Gastrocnemius medialis (tissue), 4 donors: ENCODE results near the gene NAV2. TPM values are rescaled to one million over a fixed set of nuclear protein-coding genes. Genes with fewer than 3 reads are reported as not detected.
A peak's percentile ranks its signal among the peaks of the same experiment; 100 is the strongest.

Experiments
- ATAC-seq, 2 donors: fragments of 150-250 bp; one replicate each; pipeline ENCODE4 v1.9.1; 2016
- DNase-seq, 2 donors: peaks; one replicate each; pipeline ENCODE4 v3.0.0-alpha.2; 2019
- H3K27ac ChIP-seq, 4 donors: fragments of 200-600 bp; sonication (generic); 1 replicate in 1 of 4; 2 replicates in 3 of 4; pipeline ENCODE4 v1.5.1; 2016 to 2018; ENCODE audit warnings: mild to moderate bottlenecking in 2 of 4, moderate library complexity in 1 of 4
- H3K27me3 ChIP-seq, 3 donors: fragments of 200-600 bp; sonication (generic) in 2 of 3; 1 replicate in 1 of 3; 2 replicates in 2 of 3; pipeline versions ENCODE4 v1.5.1 to v1.6.0; 2016 to 2019; ENCODE audit warnings: mild to moderate bottlenecking in 1 of 3, moderate library complexity in 1 of 3
- H3K36me3 ChIP-seq, 2 donors: fragments of 200-600 bp; sonication (generic) in 1 of 2; one replicate each; pipeline ENCODE4 v1.5.1; 2017 to 2018
- H3K4me1 ChIP-seq, 2 donors: fragments of 200-600 bp; sonication (generic) in 1 of 2; one replicate each; pipeline ENCODE4 v1.5.1; 2016 to 2017; ENCODE audit warnings: mild to moderate bottlenecking in 2 of 2
- H3K4me3 ChIP-seq, 4 donors: fragments of 200-600 bp; sonication (generic) in 3 of 4; 1 replicate in 1 of 4; 2 replicates in 3 of 4; pipeline ENCODE4 v1.5.1; 2016 to 2019; ENCODE audit warnings: mild to moderate bottlenecking in 2 of 4
- H3K9me3 ChIP-seq, 3 donors: fragments of 200-600 bp; sonication (generic) in 2 of 3; 1 replicate in 1 of 3; 2 replicates in 2 of 3; pipeline ENCODE4 v1.5.1; 2016 to 2019
- POLR2A ChIP-seq, 2 donors: fragments of 450-650 bp; IDR thresholded peaks; one replicate each; pipeline ENCODE4 v1.6.1; 2017; ENCODE audit warnings: antibody characterized with exemption in 2 of 2, mild to moderate bottlenecking in 2 of 2, moderate library complexity in 2 of 2
- in situ Hi-C, 4 donors: fragments of 200-750 bp; cut with MboI; loops; one replicate each; pipeline versions ENCODE4 v1.15.0 to v1.8.0; 2017; ENCODE audit warnings: low sequenced_read_pairs in 4 of 4
- intact Hi-C: fragments of 100-400 bp; cut with DNase I; formaldehyde crosslinking; loops from one replicate; pipeline ENCODE4 v1.15.1; 2023; ENCODE audit warnings: low total_unique reads
- total RNA-seq, 4 donors: library from RNA; depleted of rRNA; stranded (reverse); fragments of >200 nt; gene quantifications; one replicate each; pipeline versions ENCODE4 v1.1.0 to v1.2.3, GENCODE V29; 2016
- TF ChIP-seq, protein P1 (sequence below), 5 experiments: fragments of 450-650 bp in 3 of 5; fragments of 200-600 bp in 2 of 5; sonication (generic) in 2 of 5; IDR thresholded peaks in 4 of 5; conservative IDR thresholded peaks in 1 of 5; 1 replicate in 4 of 5; 2 replicates in 1 of 5; pipeline ENCODE4 v1.5.1; 2016 to 2019; ENCODE audit warnings: antibody characterized with exemption in 5 of 5, mild to moderate bottlenecking in 3 of 5, moderate library complexity in 3 of 5

NAV2 gene
- total RNA-seq, 4 donors from 2014 or later: 3.2 to 7.7 (median 5.5) TPM

DNA sequence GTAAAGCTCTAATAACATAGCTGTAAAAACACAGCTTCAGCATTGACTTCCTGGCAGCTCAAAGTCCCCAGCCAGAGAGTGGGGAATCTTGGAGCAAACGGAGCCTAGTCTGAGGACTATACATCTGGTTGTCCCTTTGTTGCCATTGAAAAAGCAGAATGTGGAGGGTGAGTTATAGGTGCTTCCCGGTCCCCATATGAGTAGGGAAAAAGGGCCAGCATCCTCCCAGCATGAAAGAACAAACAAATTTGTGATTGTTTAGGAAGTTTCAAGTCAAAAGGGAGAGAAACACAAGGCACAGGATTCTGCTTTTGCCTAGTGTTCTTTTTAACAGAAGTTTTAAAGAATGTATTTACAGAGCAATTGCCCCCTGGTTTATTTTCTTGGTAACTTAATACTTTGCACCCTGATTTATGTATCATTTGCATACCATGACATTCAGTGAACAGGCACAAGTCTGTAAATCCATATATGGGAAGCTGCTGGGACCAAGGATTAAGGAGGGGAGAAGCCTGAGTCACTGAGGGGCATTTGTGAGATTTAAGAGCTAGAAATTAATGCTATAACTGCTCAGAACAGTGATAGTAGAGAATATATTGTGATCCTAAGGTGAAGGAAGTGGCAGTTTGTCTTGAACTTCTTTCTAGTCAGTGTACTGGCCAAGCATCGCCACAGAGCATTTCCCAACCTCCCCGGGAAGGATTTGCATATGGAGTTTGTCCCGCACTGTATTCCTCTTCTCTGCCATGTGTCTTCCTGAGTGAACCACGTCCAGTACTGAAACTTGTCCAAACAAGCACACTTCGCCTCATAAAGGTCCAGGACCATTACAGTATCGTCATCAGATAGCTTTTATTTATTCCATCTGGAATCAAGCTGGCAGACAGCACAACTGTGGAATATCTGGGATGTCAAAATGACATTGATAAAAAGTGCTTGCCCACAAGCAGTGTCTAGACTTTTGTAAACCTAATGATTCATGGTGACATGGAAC, 344.6 kb downstream of the NAV2 start:
- no peaks in the 10 kb centered on the region for H3K27me3 ChIP-seq
- no peak for DNase-seq
- no peaks in the 10 kb centered on the region for H3K36me3 ChIP-seq
- ATAC-seq: no peak
- no peak overlapping the region for H3K27ac ChIP-seq
- TF ChIP-seq, protein P1, sequence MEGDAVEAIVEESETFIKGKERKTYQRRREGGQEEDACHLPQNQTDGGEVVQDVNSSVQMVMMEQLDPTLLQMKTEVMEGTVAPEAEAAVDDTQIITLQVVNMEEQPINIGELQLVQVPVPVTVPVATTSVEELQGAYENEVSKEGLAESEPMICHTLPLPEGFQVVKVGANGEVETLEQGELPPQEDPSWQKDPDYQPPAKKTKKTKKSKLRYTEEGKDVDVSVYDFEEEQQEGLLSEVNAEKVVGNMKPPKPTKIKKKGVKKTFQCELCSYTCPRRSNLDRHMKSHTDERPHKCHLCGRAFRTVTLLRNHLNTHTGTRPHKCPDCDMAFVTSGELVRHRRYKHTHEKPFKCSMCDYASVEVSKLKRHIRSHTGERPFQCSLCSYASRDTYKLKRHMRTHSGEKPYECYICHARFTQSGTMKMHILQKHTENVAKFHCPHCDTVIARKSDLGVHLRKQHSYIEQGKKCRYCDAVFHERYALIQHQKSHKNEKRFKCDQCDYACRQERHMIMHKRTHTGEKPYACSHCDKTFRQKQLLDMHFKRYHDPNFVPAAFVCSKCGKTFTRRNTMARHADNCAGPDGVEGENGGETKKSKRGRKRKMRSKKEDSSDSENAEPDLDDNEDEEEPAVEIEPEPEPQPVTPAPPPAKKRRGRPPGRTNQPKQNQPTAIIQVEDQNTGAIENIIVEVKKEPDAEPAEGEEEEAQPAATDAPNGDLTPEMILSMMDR (IDR thresholded peaks at IDR 0.05 in 4 of 5, conservative IDR thresholded peaks at IDR 0.05 in 1 of 5): no peak
- no peak for TF ChIP-seq POLR2A (IDR thresholded peaks at IDR 0.05)
- H3K4me3 ChIP-seq: no peak overlapping the region
- H3K4me1 ChIP-seq: peaks cover 34 to 45% of the 10 kb centered on the region in 2 donors
- H3K9me3 ChIP-seq: no peaks in the 10 kb centered on the region
- intact Hi-C loops: loop anchor here (5.0 kb wide), 2 partner anchors 45 to 105 kb away; no protein-coding TSS in a partner anchor
- in situ Hi-C loops: no loop called here

DNA sequence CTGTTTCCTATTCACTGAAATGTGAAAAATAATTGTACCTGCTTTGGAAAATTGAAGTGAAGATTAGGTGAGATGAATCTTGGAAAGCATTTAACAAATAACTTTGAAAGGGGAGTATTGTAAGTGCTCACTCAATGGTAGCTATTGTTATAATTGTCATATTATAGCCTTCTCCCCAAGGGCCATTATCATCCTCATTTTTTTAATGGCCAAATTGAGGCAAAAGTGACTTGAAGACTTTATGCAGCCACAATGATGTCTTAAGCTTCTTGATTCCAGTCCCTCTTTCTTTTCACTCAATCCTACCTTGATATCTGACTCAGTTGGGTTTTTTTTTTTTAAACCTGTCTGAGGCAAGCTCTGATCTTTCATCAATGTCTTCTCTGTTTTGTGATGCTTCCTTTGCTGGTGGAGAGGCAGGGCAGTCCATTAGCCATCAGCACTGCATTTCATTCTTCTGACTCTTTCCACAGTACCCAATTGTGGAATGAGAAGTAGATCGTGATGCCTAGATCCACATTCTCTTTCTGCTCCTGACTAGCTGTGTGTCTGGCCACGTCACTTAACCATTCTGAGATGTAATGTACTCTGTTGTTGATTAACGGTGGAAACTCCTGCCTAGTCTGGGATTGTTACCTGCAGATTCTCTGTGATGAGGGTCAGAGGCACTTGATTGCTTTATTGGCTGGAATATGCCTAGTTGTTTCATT, 346.3 kb downstream of the NAV2 start:
- Histone ChIP-seq H3K27ac (peak overlapping the region in 1 of 4 donors; percentile 32), H3K4me1 (peaks cover 34 to 45% of the 10 kb centered on the region in 2 donors), H3K36me3 (no peaks in the 10 kb centered on the region), H3K4me3 (no peak overlapping the region), H3K9me3 (no peaks in the 10 kb centered on the region), H3K27me3 (no peaks in the 10 kb centered on the region)
- TF ChIP-seq, protein P1 (IDR thresholded peaks at IDR 0.05 in 4 of 5, conservative IDR thresholded peaks at IDR 0.05 in 1 of 5): no peak
- no peak for TF ChIP-seq POLR2A (IDR thresholded peaks at IDR 0.05)
- intact Hi-C loops: loop anchor here (5.0 kb wide), 2 partner anchors 47 to 107 kb away; no protein-coding TSS in a partner anchor
- ATAC-seq (no peak), DNase-seq (no peak)
- in situ Hi-C loops: no loop called here

DNA sequence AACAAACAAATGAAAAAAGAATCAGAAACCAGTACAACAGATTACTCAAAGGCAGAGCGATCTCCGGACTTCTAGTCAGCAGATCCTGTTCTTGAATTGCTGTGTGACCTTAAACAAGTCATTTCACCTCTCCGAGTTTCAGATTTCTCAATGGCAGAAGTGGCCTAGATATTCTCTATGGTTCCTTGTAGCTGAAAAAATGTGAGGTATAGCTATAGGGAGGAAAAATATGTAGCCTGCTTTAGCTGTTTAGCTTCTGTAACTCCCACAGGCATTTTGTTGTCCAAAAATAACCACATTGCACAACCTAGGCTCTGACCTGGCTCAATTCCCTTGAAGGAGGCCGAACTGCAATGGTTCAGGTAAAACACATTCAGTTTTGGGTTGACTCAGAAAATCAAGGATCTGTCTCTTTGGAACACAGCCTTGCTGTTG, 347.0 kb downstream of the NAV2 start:
- intact Hi-C loops (loop anchor here (5.0 kb wide), 2 partner anchors 47 to 107 kb away; no protein-coding TSS in a partner anchor), in situ Hi-C loops (no loop called here)
- peaks cover 33 to 43% of the 10 kb centered on the region in 2 donors for H3K4me1 ChIP-seq
- no peaks in the 10 kb centered on the region for H3K27me3 ChIP-seq
- no peaks in the 10 kb centered on the region for H3K36me3 ChIP-seq
- ATAC-seq (peak; percentile 16 to 55), DNase-seq (no peak)
- no peak overlapping the region for H3K4me3 ChIP-seq
- peak overlapping the region in 3 of 4 donors; percentile 1 to 64 (median 32) for H3K27ac ChIP-seq
- no peaks in the 10 kb centered on the region for H3K9me3 ChIP-seq
- TF ChIP-seq, protein P1 (IDR thresholded peaks at IDR 0.05 in 4 of 5, conservative IDR thresholded peaks at IDR 0.05 in 1 of 5): no peak
- TF ChIP-seq POLR2A (IDR thresholded peaks at IDR 0.05): no peak

GRCh38 chr11:20060181-20060580, 347.5 kb downstream of the NAV2 start:
- Histone ChIP-seq H3K4me1 (peaks cover 27 to 38% of the 10 kb centered on the region in 2 donors), H3K27ac (peak overlapping the region in 3 of 4 donors; percentile 1 to 64 (median 32)), H3K27me3 (no peaks in the 10 kb centered on the region), H3K9me3 (no peaks in the 10 kb centered on the region), H3K36me3 (no peaks in the 10 kb centered on the region), H3K4me3 (no peak overlapping the region)
- intact Hi-C loops: no loop called here
- in situ Hi-C loops: no loop called here
- DNase-seq: no peak
- peak in 1 of 2 donors; percentile 11 for ATAC-seq
- TF ChIP-seq, protein P1 (IDR thresholded peaks at IDR 0.05 in 4 of 5, conservative IDR thresholded peaks at IDR 0.05 in 1 of 5): no peak
- no peak for TF ChIP-seq POLR2A (IDR thresholded peaks at IDR 0.05)
